HG03575 (cell line): ENCODE results near the gene AGBL1.

ENCODE experiments used
- ATAC-seq: cut with Tn5 transposase; IDR thresholded peaks from one replicate; pipeline ENCODE4 v1.9.1; 2021; ENCODE audit not compliant: unreplicated experiment, insufficient number of reproducible peaks, low FRiP score; ENCODE audit errors: extremely low read depth

The AGBL1 gene

DNA sequence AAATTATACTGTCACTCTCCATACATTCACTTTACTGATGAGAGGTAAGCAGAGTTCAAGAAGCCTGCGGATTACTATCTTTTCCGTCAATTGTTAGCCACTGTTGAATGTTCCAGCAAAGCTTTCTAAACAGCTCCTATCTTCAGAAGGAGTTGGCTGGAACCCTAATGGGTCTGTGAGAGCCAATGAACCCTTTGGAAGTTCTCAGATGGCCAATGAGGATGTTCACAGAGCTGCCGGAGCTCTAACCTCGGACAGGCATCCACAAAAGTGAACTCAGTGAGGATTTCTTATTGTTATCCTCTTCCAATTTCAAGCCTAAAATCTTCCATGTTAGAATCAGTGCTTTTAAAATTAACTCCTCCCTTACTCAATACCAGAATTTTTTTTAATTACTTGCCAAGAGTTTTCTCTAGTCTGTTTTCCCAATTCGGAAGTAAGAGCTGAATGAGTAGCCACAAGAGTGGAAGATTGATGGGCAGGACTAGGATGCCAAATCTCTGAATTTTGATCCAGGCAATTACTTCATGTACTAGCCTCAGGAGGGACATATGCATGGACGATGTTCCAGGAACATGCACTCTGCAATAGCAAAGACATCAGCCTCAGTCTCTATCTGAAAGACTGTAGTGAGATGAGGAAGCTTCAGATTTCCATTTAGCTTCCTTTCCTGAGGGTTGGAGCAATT, 78.1 kb downstream of the AGBL1 start:
- ATAC-seq, result no peak

DNA sequence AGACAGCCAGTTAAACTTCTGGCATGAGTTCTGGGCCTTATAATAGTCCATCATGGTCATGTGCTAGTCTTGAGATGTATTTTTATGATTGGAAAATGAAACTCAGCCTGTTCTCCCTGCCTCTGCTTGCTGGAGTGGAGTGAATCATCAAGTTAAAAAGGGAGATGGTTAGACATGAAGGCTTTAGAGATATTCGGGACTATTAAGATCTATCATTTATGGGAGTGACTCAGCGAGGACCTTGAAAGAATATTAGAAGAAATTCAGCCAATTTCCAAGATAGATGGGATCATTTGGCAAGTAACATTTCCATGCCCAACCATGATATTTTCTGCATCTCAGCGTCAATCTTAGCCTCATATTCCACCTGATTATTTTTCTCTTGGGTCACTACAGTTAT, 79.8 kb downstream of the AGBL1 start:
- ATAC-seq, result no peak

DNA sequence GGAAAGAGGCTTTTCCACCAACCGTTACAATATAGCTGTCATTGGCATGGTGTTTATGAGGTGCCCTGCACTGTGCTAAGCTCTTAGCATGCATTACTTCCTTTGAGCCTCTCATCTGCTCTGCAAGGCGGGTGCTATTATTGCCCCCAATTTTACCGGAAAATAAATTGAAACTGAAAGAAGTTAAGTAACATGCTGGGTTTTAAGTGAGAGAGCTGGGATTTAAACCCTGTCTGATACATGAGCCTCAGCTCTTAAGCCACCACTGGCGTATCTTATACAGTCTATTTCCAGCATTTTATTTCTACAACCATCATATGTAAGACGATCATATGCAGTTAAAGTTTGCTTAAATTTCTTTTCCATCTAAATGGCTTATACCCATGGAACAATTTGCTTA, 81.6 kb downstream of the AGBL1 start:
- no peak for ATAC-seq

DNA sequence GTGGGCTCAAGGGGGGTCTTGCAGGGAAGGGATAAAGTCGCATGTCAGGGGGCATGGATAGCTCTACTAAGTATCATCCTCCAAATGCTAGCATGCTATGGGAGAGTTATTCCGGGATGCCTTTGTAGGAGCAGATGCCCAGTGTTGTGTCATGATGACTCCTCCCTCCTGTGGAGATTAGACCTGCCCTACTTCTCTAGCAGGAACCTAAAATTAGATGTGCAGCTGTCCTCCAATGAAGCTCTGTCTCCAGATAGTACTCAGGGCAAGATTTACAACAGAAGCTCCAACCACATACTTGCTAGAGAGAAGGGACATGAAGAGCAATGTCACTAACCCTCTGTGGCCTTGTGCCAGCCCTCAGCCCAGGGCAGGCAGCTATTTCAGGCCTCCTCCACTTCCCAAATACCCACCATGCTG, 82.5 kb downstream of the AGBL1 start:
- ATAC-seq, result no peak

DNA sequence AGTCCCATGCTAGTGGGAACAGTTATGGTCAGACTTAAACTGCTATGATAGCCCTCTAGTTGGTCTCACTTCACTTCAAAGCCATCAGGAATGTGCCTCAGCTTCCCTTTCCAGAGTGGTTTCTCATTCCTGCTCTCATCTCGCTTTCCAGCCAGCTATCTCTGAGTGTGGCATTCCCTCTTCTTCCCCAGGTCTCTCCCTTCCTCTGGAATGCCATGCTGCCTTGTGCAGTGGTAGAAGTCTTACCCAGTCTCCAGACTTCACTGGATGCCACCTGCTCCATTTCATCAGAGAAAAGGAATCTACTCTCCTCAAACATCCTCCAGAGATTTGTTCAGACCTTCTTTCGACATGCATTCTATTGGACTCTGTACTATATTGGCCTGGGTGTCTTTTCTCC, 83.0 kb downstream of the AGBL1 start:
- no peak for ATAC-seq

DNA sequence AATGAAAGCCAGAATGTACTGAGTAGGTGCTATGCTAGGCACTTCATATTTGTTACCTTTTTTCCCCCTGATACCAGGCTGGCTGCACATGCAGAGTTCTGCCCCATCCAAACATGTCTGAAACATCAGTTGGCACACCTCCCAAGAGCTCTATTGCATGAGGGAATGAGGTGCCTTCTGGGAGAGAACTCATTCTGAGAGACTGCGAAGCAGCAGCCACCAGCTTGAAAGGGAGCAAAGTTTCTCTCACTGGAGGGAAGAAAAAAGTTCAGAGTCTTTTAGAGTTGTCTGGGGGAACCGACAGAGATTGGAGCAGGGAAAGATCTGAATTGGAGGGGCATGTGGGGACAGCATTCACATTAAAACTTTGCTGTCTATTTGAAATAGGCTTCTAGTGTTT, 84.1 kb downstream of the AGBL1 start:
- ATAC-seq, result no peak

DNA sequence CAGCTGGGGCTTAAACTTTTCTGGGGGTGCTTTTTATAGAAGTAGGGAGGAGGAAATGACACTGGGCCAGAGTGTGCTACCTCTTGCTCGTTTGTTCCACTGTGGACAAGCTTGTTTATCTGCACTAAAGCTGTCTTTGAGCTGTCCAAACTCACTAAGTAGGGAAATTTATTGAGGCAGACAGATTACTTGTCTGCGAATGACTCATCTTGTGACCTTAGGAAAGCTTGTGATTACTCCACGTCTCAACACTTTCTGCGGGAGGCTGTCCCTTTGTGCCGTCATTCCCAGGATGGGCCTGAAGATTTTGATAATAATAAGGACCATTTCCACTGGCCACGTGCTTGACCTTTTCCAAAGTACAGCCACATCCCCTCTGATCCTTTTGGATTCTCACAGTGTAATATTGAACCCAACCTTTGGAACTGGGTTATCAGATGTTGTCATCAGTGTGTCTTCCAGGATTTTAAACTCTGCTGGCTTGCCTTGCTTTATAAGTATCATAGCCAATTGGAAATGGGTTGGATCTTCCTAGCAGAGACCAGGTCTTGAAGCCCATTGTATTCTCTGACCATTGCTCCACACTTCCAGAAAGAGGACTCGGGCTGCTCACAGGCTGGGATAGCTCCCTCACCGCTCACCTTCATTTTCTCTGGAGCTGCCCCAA, 84.7 kb downstream of the AGBL1 start:
- no peak for ATAC-seq

DNA sequence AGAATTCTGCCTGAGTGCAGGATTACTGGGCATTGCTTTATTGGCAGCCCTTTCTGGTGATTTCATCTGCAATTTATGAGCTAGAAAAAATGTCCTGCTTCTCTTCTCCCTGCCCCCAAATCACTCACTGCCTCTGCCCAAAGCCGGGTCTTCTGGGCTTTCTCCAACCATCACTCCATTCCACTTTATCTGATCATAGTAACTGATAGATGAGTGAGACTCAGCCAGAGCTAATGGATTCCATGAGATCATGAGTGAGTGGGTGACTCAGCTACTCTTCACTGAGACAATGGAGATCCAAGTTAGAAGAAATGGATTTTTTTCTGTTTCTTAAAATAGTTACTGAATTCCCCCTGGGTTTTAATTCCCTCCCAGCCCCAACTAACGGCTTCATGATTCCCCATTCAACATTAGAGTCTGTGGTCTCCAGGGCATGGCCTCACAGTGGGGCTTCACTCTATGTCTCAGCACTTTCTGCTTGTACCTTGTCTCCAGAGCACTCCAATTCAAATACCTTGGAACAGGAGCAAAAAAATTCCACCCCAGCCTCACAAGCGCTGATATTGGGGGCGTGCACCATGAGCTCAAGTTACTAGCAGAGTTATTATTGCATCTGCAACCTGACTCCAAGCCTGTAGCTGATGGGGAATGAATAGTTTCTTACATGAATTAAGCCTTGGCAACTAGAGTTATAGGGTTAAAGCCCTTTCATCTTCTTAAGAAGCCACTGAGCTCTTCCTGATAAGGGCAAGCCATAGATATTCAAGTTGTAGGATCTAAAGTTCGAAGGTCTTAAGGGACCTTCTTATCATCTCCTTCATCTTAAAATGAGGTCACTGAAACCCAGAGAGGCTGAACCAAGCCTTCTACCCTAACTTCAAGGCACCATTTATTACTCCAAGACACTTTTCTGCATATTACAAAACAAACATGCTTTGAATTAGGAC, 85.9 kb downstream of the AGBL1 start:
- ATAC-seq, result no peak

DNA sequence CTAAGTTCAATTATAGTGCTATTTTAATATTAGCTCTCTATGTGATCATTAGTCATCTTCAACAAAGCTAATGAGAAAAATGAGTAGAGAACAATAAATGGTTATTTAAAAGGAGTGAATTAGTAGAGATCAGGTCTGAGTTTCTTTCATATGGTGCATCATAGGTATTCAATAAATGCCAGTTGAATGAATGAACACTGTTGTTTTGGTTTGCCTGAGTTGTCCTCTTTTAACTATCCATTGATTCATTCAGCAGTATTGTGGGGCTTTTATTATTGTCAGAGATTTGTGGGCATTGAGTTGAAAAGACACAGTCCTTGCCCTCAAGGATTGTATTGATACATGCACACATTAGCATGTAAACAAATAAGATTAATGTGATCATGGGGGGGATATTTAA, 88.2 kb downstream of the AGBL1 start:
- ATAC-seq, result no peak

DNA sequence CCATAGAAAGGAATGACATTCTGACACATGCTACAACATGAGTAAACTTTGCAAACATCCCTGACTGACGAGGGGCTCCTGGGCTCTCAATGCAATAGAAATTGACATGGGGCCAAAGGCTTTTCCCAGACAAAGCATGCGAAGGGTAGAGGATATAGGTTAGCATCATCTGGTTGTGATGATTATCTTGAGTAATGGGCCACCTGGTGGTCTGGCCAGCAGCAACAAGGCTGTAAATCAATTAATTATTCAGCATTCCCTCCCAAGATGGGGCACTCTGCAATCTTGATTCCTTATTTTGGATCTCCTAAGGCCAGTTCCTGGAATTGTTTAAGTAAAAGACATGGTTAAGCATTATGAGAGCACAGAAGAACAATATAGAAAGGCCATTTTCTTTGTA, 99.2 kb downstream of the AGBL1 start:
- no peak for ATAC-seq

DNA sequence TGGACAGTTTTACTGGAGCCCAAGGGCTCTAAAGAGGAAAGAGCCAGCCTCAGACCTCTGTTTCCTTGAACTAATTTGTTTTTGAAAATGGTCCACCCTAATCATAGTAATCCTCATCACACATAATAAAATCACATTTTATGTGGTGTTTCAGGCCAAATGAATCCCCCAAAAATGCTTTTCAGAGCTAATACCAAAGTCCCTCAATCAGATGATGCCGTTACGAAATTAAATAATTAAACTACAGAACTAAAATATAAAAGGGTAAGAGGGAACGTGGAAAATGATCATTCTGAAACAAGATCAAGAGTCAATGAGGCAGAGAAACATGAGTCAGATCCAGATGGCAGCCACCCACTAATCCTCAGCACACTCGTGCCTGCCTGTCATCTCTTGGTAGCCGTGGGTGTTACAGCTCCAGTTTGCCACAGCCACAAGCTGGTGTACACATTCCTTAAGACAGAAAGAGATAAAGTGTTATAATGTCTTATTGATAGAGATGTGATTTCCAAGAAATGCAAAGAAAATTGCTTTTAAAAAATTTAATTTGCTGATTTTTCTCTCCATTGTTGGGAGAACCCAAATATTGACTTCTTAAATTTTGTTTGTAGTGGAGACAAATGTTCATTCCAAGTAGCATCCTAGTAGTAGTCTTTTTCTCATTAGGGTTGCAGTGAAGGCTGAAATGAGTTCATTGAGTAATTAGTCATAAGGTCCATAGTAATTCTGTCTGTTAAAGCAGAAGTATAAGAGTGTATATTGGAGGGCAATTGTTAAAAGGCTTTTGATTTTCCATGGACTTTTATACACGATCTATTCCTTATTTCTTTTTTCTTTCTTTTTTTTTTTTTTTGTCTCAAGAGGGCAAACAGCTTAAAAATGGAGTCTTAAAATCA, 104.2 kb downstream of the AGBL1 start:
- ATAC-seq, result no peak

DNA sequence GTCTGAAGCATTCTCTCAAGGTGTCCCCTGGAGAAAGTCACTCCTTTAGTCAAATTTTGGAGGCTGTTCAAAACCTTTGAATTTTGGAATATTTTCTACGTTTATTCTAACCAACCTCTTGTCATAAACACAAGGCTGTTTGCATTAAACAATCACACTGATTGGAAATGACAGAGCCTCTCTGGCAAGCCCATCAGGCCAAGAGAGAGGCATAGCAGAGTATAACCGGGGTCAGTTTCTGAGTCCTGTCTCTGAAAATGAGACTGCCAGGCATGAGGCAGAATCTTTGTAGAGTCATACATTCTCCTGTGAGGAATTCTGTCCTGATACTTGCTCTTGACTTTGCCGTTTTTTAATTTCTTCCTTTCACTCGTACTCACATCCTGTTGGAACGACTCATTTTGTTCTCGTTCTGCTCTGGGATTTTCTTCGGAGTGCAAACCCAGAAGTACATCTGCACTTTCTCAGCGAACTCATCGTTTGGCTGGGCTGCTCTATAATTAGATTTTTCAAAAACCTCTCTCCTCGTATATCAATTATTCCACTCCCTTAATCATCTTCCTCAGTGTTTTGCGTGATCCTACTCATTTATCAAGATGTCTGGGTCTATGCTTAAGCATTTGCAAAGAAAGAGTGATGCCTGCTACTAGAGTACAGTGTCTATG, 114.2 kb downstream of the AGBL1 start:
- no peak for ATAC-seq

DNA sequence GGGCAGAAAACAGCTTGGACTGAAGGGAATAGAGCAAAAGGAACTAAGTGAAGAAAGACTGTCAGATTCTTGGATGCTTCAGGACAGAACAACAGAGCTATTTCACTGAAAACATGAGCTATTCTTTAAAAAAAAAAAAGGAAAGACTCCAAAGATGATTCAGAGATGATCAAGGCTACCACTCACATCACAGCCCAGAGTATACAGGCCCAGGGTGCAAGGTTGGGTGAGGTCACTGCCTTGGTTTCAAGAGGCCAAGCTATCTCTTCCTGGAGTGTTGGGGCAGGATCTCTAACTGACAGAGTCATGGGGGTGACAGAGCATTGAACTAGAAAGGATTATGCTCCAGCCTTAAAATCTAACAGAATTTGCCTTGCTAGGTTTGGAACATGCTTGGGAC, 118.1 kb downstream of the AGBL1 start:
- ATAC-seq, result no peak

DNA sequence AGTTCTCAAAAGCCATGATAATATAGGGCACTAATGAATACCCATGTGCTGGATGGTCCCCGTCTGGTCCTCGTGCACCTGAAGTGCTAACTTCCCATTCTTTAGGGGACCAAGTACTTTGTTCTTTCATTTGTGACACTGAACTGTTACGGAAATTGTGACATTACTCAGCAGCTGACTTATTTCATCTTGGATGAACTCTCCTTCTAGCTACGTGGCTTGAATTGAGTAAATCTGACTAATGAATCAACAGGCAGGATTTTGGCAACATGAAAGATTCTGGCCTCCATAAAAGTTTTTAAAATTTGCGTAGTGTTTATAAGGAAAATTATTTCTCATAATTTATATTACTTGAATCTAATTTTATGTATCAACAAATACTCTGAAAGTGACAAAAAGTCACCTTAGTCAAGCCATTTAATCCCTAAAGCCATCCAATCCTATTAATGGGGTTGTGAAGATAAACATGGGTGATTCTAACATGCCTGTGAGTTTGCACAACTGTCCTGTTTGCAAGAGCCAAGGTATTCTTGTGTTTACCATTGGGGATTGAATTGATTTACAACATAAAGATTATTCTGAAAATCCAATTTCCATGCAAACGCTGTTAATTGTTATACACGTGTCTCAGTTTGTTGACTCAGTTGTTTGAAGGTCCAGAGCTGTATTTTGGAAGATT, 119.9 kb downstream of the AGBL1 start:
- ATAC-seq, result no peak

DNA sequence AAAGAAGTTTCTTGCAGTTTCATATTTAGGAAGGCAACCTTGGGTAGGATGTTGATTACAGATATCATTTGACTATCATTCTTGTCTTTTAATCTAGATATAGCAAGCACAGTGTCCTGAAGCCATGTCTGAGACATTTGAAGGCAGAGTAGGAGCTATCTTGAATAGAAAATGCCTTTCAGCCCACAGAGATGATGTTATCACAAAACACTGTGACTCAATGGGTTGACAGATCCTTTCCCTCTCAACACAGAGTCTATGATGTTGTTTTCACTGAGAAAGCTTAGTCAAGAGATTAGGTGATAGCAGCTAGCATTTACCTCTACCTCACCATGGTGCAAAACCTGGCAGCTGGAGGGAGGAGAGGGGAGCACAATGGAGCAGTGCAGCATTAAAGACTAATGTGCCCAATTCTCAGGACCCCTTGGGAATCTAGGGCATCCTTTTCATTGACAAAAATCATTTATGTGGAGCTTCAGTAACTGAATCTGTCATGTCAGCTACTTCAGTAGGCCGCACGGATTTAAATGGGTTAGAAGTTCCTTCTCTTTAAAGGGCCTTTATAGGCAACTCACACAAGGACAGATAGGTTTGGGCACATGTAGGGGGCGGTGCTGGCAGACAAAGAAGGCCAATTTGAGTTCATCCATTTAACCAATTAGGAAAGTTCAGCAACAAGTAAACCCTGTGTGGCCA, 121.8 kb downstream of the AGBL1 start:
- no peak for ATAC-seq

DNA sequence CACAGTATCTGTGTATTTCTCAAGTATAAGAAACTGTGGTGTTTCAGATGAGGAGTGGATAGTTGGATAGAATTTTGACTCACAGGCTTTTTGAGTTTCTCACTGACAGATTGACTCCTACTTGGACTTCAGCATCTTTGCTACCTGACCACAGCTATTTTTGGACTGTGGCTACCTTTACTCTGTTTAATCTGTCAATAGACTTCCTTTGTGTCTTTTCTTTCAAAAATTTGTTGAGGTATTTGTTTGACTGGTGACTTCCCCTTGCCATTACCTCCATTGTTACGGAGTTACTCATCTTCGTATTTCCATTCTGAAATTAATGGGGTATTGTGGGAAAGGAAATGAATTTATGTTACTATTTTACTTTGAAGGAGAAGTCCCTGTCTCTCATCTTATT, 123.8 kb downstream of the AGBL1 start:
- no peak for ATAC-seq

DNA sequence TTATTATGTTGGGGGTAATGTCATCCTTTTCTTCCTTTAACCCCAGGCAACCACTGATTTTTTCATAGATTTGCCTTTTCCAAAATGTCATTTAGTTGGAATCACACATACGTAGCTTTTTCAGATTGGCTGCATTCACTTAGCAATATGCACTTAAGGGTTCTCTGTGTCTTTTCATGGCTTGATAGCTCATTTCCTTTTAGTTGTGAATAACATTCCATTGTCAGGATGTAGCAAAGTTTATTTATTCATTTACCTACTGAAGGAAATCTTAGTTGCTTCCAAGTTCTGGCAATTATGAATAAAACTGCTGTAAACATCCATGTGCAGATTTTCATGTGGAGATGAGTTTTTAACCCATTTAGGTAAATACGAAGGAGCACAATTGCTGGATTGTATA, 125.4 kb downstream of the AGBL1 start:
- no peak for ATAC-seq
